ENCODE results near the gene TPH1. TPM values are rescaled to one million over a fixed set of nuclear protein-coding genes. Genes with fewer than 3 reads are reported as not detected.

The TPH1 gene
- total RNA-seq, 1 experiment from 2014 or later: 0.19 TPM

DNA sequence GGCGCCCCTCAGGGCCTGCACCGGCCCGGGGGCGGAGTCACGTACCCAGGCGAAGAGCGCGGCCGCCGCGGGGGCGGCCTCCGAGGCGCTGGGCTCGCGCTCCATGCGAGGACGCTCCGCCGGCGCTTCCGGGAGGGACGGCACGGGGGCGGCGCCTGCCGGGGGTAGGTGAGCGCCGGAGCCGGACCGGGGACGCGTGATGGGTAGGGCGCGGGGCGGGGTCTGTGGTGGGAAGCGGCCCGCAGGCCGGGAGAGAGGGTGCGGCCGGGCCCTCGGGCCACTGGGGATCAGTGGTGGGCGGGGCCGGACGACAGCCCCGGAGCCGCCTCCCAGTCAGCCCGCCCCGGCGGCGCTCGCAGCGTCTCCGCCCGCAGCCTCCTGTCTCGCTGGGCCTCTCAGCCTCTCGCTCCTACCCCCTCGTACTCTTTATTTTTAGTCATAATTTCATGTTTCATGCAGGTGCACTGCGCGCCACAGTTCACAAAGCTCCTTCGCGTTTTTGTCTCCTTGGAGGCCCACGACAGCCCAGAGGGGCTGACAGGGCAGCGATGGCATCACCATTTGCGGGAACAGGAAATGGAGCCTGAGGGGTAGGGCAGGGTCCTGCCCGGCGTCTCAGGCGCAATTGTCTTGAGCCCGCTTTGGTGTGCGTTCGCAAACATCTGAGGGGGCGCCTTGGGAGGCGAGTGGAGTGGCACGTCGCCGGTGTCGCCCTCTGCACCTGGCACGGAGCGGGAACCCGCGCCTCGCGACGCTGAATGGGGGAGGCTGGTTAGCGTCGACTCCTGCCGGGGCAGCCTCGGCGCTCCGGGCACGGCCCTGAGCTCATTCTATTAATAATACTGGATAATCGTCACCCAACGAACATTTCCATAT lies 32.9 kb downstream of the TPH1 start, which contains the start of gene SERGEF:
TSS of gene SERGEF (minus strand) at position 142 of the 876 bp plus-strand sequence. CDS start at position 105, 37 bp downstream.
- ChIA-PET POLR2A (interaction anchor here (0.6 to 1.7 kb wide), 8 partner anchors 8 to 514 kb away, joined by 3 to 7 read pairs (median 4); partner anchors contain the start of gene TSG101), CTCF (interaction anchor here (0.7 to 2.9 kb wide), 4 partner anchors 21 to 718 kb away, joined by 3 to 9 read pairs (median 4); no protein-coding TSS in a partner anchor)
- peaks cover 11% of the 10 kb centered on the region for H3K4me1 Mint-ChIP-seq (ENCODE audit: insufficient read depth, unreplicated experiment)
- H3K27me3 Mint-ChIP-seq (ENCODE audit: insufficient read depth, unreplicated experiment): no peaks in the 10 kb centered on the region
- BruUV-seq (replicated peaks): no TSS peak
- no peaks in the 10 kb centered on the region for H3K9me3 Mint-ChIP-seq (ENCODE audit: unreplicated experiment)
- peak within 1 kb of the TSS; percentile 77 for H3K4me3 Mint-ChIP-seq (ENCODE audit: unreplicated experiment)
- intact Hi-C loops (cut with micrococcal nuclease): loop anchor here (5.0 kb wide), 1 partner anchor 94 kb away; the partner anchor contains the start of gene SAAL1
- H3K36me3 Mint-ChIP-seq (ENCODE audit: insufficient read depth, unreplicated experiment): no peaks in the 10 kb centered on the region
- peak; percentile 89 for DNase-seq (ENCODE audit: unreplicated experiment)
- TF ChIP-seq, protein P1, sequence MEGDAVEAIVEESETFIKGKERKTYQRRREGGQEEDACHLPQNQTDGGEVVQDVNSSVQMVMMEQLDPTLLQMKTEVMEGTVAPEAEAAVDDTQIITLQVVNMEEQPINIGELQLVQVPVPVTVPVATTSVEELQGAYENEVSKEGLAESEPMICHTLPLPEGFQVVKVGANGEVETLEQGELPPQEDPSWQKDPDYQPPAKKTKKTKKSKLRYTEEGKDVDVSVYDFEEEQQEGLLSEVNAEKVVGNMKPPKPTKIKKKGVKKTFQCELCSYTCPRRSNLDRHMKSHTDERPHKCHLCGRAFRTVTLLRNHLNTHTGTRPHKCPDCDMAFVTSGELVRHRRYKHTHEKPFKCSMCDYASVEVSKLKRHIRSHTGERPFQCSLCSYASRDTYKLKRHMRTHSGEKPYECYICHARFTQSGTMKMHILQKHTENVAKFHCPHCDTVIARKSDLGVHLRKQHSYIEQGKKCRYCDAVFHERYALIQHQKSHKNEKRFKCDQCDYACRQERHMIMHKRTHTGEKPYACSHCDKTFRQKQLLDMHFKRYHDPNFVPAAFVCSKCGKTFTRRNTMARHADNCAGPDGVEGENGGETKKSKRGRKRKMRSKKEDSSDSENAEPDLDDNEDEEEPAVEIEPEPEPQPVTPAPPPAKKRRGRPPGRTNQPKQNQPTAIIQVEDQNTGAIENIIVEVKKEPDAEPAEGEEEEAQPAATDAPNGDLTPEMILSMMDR (IDR thresholded peaks at IDR 0.05; ENCODE audit: unreplicated experiment): peak; percentile 23
- peak within 1 kb of the TSS; percentile 32 for H3K27ac Mint-ChIP-seq (ENCODE audit: low read depth, unreplicated experiment)

DNA sequence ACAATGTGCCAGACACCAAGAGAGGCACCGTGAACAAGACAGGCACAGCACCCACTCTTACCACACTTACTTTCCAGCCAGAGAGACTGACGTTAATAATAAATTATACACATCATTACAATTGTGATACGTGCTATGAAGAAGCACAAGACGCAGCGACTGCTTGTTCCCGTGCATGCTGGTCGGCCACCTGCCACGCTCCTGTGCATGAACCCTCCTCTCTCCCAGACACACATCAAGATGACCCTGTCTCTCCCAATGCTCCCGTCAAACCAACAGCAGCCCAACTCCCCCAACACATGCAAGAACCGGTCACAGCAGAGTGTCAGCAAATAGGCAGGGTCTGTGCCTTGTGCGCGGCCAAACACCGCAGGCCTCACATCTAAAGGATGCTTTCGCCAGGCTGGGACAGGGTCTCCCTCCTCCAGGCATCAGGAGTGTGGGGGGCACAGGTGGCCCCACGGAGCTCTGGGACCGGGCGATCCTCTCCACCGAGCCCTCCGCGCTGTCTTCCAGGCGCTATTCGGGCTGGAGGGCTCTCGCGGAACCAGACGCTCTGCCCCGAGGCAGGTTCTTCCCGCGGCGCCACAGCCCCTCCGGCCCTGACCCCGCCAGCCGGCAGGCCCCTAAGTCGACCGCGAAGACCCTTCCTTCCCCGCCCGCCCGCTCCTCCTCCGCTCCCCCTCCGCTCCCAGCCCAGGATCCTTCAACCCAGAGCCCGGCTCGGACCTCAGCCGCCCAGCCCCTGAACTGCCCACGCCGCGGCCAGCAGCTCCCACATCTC lies 33.8 kb downstream of the TPH1 start:
- peak overlapping the region; percentile 1 for H3K27ac Mint-ChIP-seq (ENCODE audit: low read depth, unreplicated experiment)
- no peaks in the 10 kb centered on the region for H3K36me3 Mint-ChIP-seq (ENCODE audit: insufficient read depth, unreplicated experiment)
- peak; percentile 38 for DNase-seq (ENCODE audit: unreplicated experiment)
- peak overlapping the region; percentile 77 for H3K4me3 Mint-ChIP-seq (ENCODE audit: unreplicated experiment)
- TF ChIP-seq, protein P1 (IDR thresholded peaks at IDR 0.05; ENCODE audit: unreplicated experiment): no peak
- peaks cover 11% of the 10 kb centered on the region for H3K4me1 Mint-ChIP-seq (ENCODE audit: insufficient read depth, unreplicated experiment)
- BruUV-seq (replicated peaks): no TSS peak
- no peaks in the 10 kb centered on the region for H3K27me3 Mint-ChIP-seq (ENCODE audit: insufficient read depth, unreplicated experiment)
- ChIA-PET CTCF (interaction anchor here (1.0 kb wide), 1 partner anchor 103 kb away, joined by 5 read pairs; no protein-coding TSS in a partner anchor), POLR2A (interaction anchor here (0.7 to 1.7 kb wide), 6 partner anchors 9 to 514 kb away, joined by 3 to 7 read pairs (median 4); partner anchors contain the start of gene TSG101)
- H3K9me3 Mint-ChIP-seq (ENCODE audit: unreplicated experiment): no peaks in the 10 kb centered on the region
- intact Hi-C loops (cut with micrococcal nuclease): loop anchor here (5.0 kb wide), 1 partner anchor 95 kb away; the partner anchor contains the start of gene SAAL1

DNA sequence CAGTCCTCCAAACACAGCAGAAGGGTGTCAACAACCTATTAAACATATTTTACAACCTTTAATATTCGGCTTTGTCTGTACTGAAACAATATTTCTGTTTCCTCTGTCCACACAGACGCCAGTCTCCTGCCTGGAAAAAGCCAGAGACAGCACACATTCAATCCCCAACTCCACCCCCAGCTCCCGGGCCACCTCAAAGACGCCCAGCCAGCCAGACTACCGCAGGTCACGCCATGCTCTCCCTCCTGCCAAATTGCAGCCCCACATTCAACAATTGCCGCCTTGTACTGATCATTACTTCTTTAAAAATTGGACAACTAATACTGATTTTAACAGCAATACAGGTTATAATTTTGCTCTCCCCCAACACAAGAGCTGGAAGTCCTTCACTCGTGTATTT lies 34.4 kb downstream of the TPH1 start:
- POLR2A ChIA-PET: interaction anchor here (0.8 to 1.6 kb wide), 3 partner anchors 9 to 16 kb away, joined by 3 to 7 read pairs (median 3); no protein-coding TSS in a partner anchor
- CTCF ChIA-PET: interaction anchor here (1.0 kb wide), 1 partner anchor 104 kb away, joined by 5 read pairs; no protein-coding TSS in a partner anchor
- no peak for DNase-seq (ENCODE audit: unreplicated experiment)
- peak overlapping the region; percentile 1 for H3K27ac Mint-ChIP-seq (ENCODE audit: low read depth, unreplicated experiment)
- peak overlapping the region; percentile 77 for H3K4me3 Mint-ChIP-seq (ENCODE audit: unreplicated experiment)
- no peaks in the 10 kb centered on the region for H3K27me3 Mint-ChIP-seq (ENCODE audit: insufficient read depth, unreplicated experiment)
- peaks cover 11% of the 10 kb centered on the region for H3K4me1 Mint-ChIP-seq (ENCODE audit: insufficient read depth, unreplicated experiment)
- H3K36me3 Mint-ChIP-seq (ENCODE audit: insufficient read depth, unreplicated experiment): no peaks in the 10 kb centered on the region
- intact Hi-C loops (cut with micrococcal nuclease): loop anchor here (5.0 kb wide), 1 partner anchor 96 kb away; the partner anchor contains the start of gene SAAL1
- H3K9me3 Mint-ChIP-seq (ENCODE audit: unreplicated experiment): no peaks in the 10 kb centered on the region
- no TSS peak for BruUV-seq (replicated peaks)
- TF ChIP-seq, protein P1 (IDR thresholded peaks at IDR 0.05; ENCODE audit: unreplicated experiment): no peak

Data from MCF 10A (cell line).